DND-41 (cell line): Measurements from ENCODE around the gene GFPT1.
"Not testable (repeated sequence)": the region's sequence is repeated elsewhere in the genome, so short reads cannot be mapped to it uniquely, and the experiment has no call there.

Experiments used
- ATAC-seq: fragments of 200-7000 bp; cut with Tn5 transposase; 3 replicates; pipeline ENCODE4 v1.9.1; 2021; ENCODE audit warnings: low read depth; ENCODE audit not compliant: insufficient read depth
- DNase-seq: peaks from one replicate; pipeline ENCODE4 v3.0.0-alpha.2; 2020
- H2AFZ ChIP-seq: 2 replicates; pipeline ENCODE4 v1.6.0; 2012; ENCODE audit warnings: low read depth, low read length
- H3K27ac ChIP-seq: 2 replicates; pipeline ENCODE4 v1.5.1; 2012; ENCODE audit warnings: low read length, inconsistent platforms
- H3K27me3 ChIP-seq: fragments of 200-600 bp; sonication (generic); 2 replicates; pipeline ENCODE4 v1.6.0; 2012; ENCODE audit warnings: low read length, mild to moderate bottlenecking, inconsistent platforms; ENCODE audit not compliant: insufficient read depth, poor library complexity
- H3K36me3 ChIP-seq: 2 replicates; pipeline ENCODE4 v1.5.1; 2012; ENCODE audit warnings: low read length, inconsistent platforms; ENCODE audit not compliant: insufficient read depth
- H3K4me1 ChIP-seq: 2 replicates; pipeline ENCODE4 v1.5.1; 2012; ENCODE audit warnings: mild to moderate bottlenecking, low read length; ENCODE audit not compliant: insufficient read depth
- H3K4me2 ChIP-seq: 2 replicates; pipeline ENCODE4 v1.6.0; 2012; ENCODE audit warnings: mild to moderate bottlenecking, moderate library complexity, low read length, inconsistent platforms; ENCODE audit not compliant: insufficient read depth
- H3K4me3 ChIP-seq, 2 experiments: fragments of 200-600 bp in 1 of 2; shearing (Covaris generic) in 1 of 2; 2 replicates each; pipeline ENCODE4 v1.5.1; 2012 to 2016; ENCODE audit warnings: inconsistent platforms in 2 of 2, low read length in 2 of 2, mild to moderate bottlenecking in 2 of 2, low read depth in 1 of 2, moderate library complexity in 1 of 2
- H3K79me2 ChIP-seq: 2 replicates; pipeline ENCODE4 v1.6.0; 2012; ENCODE audit warnings: low read length, inconsistent platforms; ENCODE audit not compliant: insufficient read depth
- H3K9ac ChIP-seq: 2 replicates; pipeline ENCODE4 v1.6.0; 2012; ENCODE audit warnings: low read depth, mild to moderate bottlenecking, inconsistent platforms, low read length, moderate library complexity
- H3K9me3 ChIP-seq: 2 replicates; pipeline ENCODE4 v1.5.1; 2012; ENCODE audit warnings: low read length, moderate library complexity, mild to moderate bottlenecking, inconsistent platforms; ENCODE audit not compliant: insufficient read depth, severe bottlenecking
- H4K20me1 ChIP-seq: 2 replicates; pipeline ENCODE4 v1.6.0; 2012; ENCODE audit warnings: low read length; ENCODE audit not compliant: insufficient read depth
- EZH2 ChIP-seq: IDR thresholded peaks from 3 replicates; pipeline ENCODE4 v1.6.1; 2012; ENCODE audit warnings: borderline replicate concordance, low read depth, mild to moderate bottlenecking, moderate library complexity, low read length, inconsistent platforms; ENCODE audit not compliant: severe bottlenecking
- TF ChIP-seq, protein P1 (sequence below): IDR thresholded peaks from 2 replicates; pipeline ENCODE4 v1.5.1; 2012; ENCODE audit warnings: borderline replicate concordance, low read length, moderate library complexity, mild to moderate bottlenecking; ENCODE audit not compliant: poor library complexity, severe bottlenecking; ENCODE audit errors: extremely low read depth

GFPT1 gene

DNA sequence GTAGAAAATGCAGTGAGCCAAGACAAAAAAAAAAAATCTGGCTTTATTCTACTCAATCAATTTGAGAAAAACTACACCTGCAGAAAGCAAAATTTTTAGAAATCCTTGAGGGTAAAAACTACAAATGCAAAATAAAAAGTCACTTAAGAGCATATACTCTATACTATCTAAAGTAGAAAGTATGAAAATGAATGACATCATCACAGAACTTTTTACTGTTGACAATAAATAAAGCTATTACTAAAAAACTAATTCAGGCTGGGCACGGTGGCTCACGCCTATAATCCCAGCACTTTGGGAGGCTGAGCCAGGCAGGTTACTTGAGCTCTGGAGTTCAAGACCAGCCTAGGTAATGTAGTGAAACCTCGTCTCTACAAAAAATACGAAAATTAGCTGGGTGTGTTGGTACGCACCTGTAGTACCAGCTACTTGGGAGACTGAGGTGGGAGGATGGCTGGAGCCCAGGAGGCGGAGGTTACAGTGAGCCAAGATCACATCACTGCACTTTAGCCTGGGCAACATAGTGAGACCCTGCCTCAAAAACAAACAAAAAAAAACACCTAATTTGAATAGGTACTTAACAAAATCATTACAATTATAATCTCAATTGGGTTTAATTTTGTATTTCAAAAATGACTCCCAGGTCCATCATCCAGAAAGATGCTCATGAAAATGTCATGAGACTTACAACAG lies 42.6 kb upstream of the GFPT1 start:
- DNase-seq = no peak
- H3K36me3 ChIP-seq = peaks cover 37% of the 10 kb centered on the region
- no peaks in the 10 kb centered on the region for H4K20me1 ChIP-seq
- H3K9me3 ChIP-seq = no peaks in the 10 kb centered on the region
- H3K4me2 ChIP-seq = no peak overlapping the region
- 0 out of 2 replicates have a peak, but pooled peaks cover 2% of the 10 kb centered on the region for H3K4me1 ChIP-seq
- TF ChIP-seq, protein P1, sequence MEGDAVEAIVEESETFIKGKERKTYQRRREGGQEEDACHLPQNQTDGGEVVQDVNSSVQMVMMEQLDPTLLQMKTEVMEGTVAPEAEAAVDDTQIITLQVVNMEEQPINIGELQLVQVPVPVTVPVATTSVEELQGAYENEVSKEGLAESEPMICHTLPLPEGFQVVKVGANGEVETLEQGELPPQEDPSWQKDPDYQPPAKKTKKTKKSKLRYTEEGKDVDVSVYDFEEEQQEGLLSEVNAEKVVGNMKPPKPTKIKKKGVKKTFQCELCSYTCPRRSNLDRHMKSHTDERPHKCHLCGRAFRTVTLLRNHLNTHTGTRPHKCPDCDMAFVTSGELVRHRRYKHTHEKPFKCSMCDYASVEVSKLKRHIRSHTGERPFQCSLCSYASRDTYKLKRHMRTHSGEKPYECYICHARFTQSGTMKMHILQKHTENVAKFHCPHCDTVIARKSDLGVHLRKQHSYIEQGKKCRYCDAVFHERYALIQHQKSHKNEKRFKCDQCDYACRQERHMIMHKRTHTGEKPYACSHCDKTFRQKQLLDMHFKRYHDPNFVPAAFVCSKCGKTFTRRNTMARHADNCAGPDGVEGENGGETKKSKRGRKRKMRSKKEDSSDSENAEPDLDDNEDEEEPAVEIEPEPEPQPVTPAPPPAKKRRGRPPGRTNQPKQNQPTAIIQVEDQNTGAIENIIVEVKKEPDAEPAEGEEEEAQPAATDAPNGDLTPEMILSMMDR = no peak
- TF ChIP-seq EZH2 = no peak
- H3K4me3 ChIP-seq = no peak overlapping the region
- no peak overlapping the region for H3K9ac ChIP-seq
- H3K27me3 ChIP-seq = no peaks in the 10 kb centered on the region
- H3K27ac ChIP-seq = no peak overlapping the region
- no peak for ATAC-seq
- no peak overlapping the region for H2AFZ ChIP-seq
- peaks cover 9% of the 10 kb centered on the region for H3K79me2 ChIP-seq

DNA sequence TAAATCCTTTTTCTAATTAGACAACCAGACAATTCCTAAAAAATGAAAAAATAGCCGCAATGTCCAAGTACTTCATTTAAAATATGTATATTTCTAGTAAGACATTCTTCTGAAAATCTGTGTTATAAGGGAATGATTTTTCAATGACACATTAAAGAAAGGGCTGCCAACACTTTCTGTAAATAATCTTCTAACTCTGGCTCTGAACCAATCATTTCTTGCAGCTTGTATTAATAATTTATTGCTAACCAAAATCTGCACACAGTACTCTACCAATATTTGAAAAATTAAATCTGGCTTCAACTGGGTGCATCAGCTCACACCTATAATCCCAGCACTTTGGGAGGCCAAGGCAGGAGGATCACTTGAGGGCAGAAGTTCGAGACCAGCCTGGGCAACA lies 42.0 kb upstream of the GFPT1 start:
- Histone ChIP-seq H3K4me3 (no peak overlapping the region), H3K9me3 (no peaks in the 10 kb centered on the region), H2AFZ (no peak overlapping the region), H3K27me3 (no peaks in the 10 kb centered on the region), H3K9ac (no peak overlapping the region), H4K20me1 (no peaks in the 10 kb centered on the region), H3K4me2 (no peak overlapping the region), H3K27ac (no peak overlapping the region), H3K36me3 (peaks cover 37% of the 10 kb centered on the region), H3K4me1 (no peaks in the 10 kb centered on the region), H3K79me2 (peaks cover 8% of the 10 kb centered on the region)
- no peak for DNase-seq
- ATAC-seq = no peak
- no peak for TF ChIP-seq EZH2
- TF ChIP-seq, protein P1 = no peak

DNA sequence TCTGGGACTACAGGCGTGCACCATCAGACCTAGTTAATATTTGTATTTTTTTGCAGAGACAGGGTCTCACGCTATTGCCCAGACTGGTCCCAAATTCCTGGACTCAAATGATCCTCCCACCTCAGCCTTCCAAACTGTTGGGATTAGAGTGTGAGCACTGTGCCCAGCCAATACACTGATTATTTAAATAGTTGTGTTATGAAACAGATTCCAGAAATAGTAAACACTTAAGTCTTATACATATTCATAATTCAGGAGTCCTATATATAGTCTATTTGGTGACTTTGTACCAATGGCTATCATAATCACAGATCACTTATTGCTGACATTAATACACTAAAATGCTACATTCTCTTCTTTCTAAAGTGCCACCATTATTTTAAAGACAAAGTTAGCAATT lies 37.4 kb upstream of the GFPT1 start:
- no peak overlapping the region for H3K4me3 ChIP-seq
- no peaks in the 10 kb centered on the region for H3K27me3 ChIP-seq
- no peak overlapping the region for H3K27ac ChIP-seq
- ATAC-seq (no peak), DNase-seq (no peak)
- H3K9me3 ChIP-seq = no peaks in the 10 kb centered on the region
- TF ChIP-seq EZH2 = no peak
- TF ChIP-seq, protein P1 = no peak
- no peaks in the 10 kb centered on the region for H4K20me1 ChIP-seq
- peaks cover 53% of the 10 kb centered on the region for H3K36me3 ChIP-seq
- no peak overlapping the region for H2AFZ ChIP-seq
- H3K9ac ChIP-seq = no peak overlapping the region
- H3K4me2 ChIP-seq = no peak overlapping the region
- H3K79me2 ChIP-seq = 0 out of 2 replicates have a peak, but pooled peaks cover 3% of the 10 kb centered on the region
- H3K4me1 ChIP-seq = no peaks in the 10 kb centered on the region

DNA sequence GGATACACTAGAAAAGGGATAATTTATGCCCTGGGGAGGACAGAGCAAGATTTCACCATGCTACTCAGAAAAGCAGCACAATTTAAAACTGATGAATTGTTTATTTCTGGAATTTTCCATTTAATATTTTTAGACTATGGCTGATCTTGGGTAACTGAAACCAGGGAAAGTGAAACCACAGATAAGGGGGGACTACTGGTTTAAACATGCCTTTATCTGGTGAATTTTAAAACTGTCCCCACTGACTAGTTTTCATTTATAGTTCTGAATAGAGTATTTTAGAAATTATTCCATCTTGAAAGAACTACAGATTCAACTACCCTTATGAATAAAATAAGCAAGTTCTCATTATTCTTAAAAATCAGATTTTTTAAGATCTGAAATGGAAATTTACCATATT lies 35.2 kb upstream of the GFPT1 start:
- ATAC-seq = no peak

DNA sequence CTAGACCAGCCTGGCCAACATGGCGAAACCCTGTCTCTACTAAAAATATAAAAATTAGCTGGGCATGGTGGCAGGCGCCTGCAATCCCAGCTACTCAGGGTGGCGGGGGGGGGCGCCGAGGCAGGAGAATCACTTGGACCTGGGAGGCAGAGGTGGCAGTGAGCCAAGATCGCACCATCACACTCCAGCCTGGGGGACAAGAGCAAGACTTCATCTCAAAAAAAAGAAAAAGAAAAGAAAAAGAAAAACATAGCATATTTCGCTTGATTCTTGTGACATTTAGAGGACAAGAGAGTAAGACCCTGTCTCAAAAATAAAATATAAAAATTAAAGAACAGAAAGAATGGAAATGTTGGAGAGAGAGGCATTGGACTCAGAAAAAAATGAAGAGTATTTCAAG lies 32.1 kb upstream of the GFPT1 start:
- not testable (repeated sequence) for H3K4me3 ChIP-seq, ATAC-seq, H3K9me3 ChIP-seq, H3K9ac ChIP-seq, H3K4me2 ChIP-seq, H3K27ac ChIP-seq, H2AFZ ChIP-seq, DNase-seq, H3K79me2 ChIP-seq, H3K27me3 ChIP-seq, H4K20me1 ChIP-seq, H3K4me1 ChIP-seq
- peaks cover 54% of the 10 kb centered on the region for H3K36me3 ChIP-seq

More for the DNA sequence above, 35.2 kb upstream of the GFPT1 start:
- H2AFZ ChIP-seq = no peak overlapping the region
- H3K27ac ChIP-seq = no peak overlapping the region
- no peak for TF ChIP-seq EZH2
- TF ChIP-seq, protein P1 = no peak
- no peak for DNase-seq
- no peaks in the 10 kb centered on the region for H3K4me1 ChIP-seq
- 0 out of 2 replicates have a peak, but pooled peaks cover 3% of the 10 kb centered on the region for H3K79me2 ChIP-seq
- no peaks in the 10 kb centered on the region for H3K9me3 ChIP-seq
- H4K20me1 ChIP-seq = no peaks in the 10 kb centered on the region
- no peak overlapping the region for H3K4me2 ChIP-seq
- no peaks in the 10 kb centered on the region for H3K27me3 ChIP-seq
- H3K9ac ChIP-seq = no peak overlapping the region
- H3K4me3 ChIP-seq = no peak overlapping the region
- H3K36me3 ChIP-seq = peaks cover 53% of the 10 kb centered on the region
